ENCODE results near the gene NACC2. TPM values are rescaled to one million over a fixed set of nuclear protein-coding genes. Genes with fewer than 3 reads are reported as not detected.

NACC2 gene
- total RNA-seq, 1 donor from 2014 or later, result 34.0 TPM

DNA sequence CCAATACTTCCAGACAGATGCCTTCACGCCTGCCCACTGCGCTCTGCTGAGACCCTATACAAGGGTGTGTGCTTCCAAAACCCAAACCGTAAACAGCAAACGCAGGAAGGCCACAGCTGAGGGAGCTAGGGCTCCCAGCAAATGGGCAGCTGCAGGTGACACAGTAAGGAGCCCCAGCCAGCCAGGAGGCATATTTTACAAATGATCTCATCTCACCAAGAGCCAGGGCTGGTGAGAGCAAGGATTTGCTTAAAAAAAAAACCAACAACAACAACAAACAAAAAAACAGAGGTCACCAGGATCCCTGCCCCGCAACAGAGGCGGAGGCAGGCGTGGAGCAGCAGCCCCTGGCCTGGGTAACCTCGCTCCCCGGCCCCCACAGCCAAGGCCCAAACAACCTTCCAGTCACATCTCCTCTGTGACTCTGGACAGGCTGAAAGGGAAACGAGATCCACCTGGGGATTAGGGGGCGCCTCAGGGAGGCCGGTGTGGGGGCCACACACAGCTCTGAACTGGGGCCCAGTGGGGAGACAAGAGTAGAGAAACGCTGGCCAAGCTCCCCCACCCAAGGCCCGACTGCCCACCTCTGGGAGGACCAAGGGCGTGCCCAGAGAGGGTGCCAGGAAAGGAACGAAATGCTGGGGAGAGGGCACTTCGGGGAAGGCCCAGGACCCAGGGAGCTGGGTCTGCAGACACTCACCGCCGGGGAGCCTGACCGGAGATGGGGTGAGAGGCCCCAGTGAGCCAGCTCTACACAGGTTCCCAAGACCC, 3.3 kb downstream of the NACC2 start:
- H3K27ac ChIP-seq (ENCODE audit: low read depth, low read length), result no peak overlapping the region
- H3K4me3 ChIP-seq (ENCODE audit: insufficient read depth, low read depth, low read length), result no peak overlapping the region
- peak overlapping the region; percentile 73 for H3K4me3 Mint-ChIP-seq (ENCODE audit: unreplicated experiment)
- H3K79me2 ChIP-seq (ENCODE audit: insufficient read depth, low read length), result peaks cover 81% of the 10 kb centered on the region
- peak overlapping the region; percentile 77 for H3K27ac Mint-ChIP-seq (ENCODE audit: unreplicated experiment)
- H3K9me3 Mint-ChIP-seq (ENCODE audit: unreplicated experiment), result no peaks in the 10 kb centered on the region
- no peaks in the 10 kb centered on the region for H3K27me3 ChIP-seq (ENCODE audit: insufficient read depth, low read length)
- H4K20me1 ChIP-seq (ENCODE audit: insufficient read depth, low read length), result peaks cover 74% of the 10 kb centered on the region
- peaks cover 30% of the 10 kb centered on the region for H3K4me1 ChIP-seq (ENCODE audit: insufficient read depth, low read length)
- peak overlapping the region; percentile 44 for H3K9ac ChIP-seq (ENCODE audit: low read length)
- DNase-seq (ENCODE audit: low read depth) (no peak), FAIRE-seq (no peak)
- no peaks in the 10 kb centered on the region for H3K27me3 Mint-ChIP-seq (ENCODE audit: low read depth, unreplicated experiment)
- H3K36me3 ChIP-seq (ENCODE audit: insufficient read depth, low read length), result no peaks in the 10 kb centered on the region
- TF ChIP-seq, protein P1, sequence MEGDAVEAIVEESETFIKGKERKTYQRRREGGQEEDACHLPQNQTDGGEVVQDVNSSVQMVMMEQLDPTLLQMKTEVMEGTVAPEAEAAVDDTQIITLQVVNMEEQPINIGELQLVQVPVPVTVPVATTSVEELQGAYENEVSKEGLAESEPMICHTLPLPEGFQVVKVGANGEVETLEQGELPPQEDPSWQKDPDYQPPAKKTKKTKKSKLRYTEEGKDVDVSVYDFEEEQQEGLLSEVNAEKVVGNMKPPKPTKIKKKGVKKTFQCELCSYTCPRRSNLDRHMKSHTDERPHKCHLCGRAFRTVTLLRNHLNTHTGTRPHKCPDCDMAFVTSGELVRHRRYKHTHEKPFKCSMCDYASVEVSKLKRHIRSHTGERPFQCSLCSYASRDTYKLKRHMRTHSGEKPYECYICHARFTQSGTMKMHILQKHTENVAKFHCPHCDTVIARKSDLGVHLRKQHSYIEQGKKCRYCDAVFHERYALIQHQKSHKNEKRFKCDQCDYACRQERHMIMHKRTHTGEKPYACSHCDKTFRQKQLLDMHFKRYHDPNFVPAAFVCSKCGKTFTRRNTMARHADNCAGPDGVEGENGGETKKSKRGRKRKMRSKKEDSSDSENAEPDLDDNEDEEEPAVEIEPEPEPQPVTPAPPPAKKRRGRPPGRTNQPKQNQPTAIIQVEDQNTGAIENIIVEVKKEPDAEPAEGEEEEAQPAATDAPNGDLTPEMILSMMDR (IDR thresholded peaks at IDR 0.05; ENCODE audit: insufficient read depth, low read depth, low read length), result no peak
- TF ChIP-seq EZH2 (IDR thresholded peaks at IDR 0.05; ENCODE audit: insufficient read depth, low read length), result no peak
- peaks cover 3% of the 10 kb centered on the region for H3K36me3 Mint-ChIP-seq (ENCODE audit: low read depth, unreplicated experiment)
- H2AFZ ChIP-seq (ENCODE audit: low read depth, low read length), result no peak overlapping the region
- H3K4me2 ChIP-seq (ENCODE audit: low read length), result peak overlapping the region; percentile 19
- H3K4me1 Mint-ChIP-seq (ENCODE audit: low read depth, unreplicated experiment), result peaks cover 20% of the 10 kb centered on the region
- no peaks in the 10 kb centered on the region for H3K9me3 ChIP-seq (ENCODE audit: insufficient read depth, low read depth, low read length)

DNA sequence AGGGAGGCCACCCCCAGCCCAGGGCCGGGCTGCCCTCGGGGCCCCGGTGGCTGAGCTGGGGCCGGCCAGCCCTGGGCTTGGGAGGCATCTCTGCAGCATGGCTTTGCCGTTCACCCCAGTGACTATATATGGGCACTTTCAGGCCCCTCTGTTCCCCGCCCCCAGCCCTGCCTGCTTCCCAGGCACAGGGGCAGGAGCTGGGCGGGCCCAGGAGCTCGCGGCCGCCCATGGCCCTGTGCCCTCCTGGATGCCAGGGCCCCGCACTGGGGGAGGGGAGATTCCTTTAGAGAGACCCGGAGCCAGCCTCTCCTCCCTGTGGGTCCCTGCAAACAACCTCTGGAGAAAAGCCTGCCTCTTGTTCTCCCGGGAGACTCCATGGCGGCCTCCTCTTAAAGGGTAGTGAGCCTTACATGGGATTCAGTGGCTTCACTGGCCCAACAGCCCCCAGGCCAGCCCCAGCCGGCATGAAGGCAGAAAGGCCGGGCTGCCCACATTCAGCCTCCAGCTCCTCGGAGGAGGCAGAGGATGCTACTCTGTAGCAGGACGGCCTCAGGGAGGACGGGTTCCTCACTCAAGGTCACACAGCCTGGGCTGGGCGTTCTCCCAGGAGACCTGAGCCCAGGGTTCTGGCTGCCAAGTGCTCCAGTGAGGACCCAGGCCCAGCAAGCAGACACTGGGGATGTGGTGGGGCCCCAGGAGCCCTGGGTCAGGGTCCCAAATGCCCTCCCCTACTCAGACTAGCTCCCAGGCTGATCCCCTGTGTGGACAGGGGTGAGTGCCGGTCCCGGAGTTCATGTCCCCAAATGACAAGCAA, 4.1 kb downstream of the NACC2 start:
- H3K9me3 Mint-ChIP-seq (ENCODE audit: unreplicated experiment), result no peaks in the 10 kb centered on the region
- no peaks in the 10 kb centered on the region for H3K36me3 ChIP-seq (ENCODE audit: insufficient read depth, low read length)
- no peak for TF ChIP-seq EZH2 (IDR thresholded peaks at IDR 0.05; ENCODE audit: insufficient read depth, low read length)
- TF ChIP-seq, protein P1 (IDR thresholded peaks at IDR 0.05; ENCODE audit: insufficient read depth, low read depth, low read length), result no peak
- peak overlapping the region; percentile 44 for H3K9ac ChIP-seq (ENCODE audit: low read length)
- peaks cover 3% of the 10 kb centered on the region for H3K36me3 Mint-ChIP-seq (ENCODE audit: low read depth, unreplicated experiment)
- no peak for DNase-seq (ENCODE audit: low read depth)
- H3K27ac Mint-ChIP-seq (ENCODE audit: unreplicated experiment), result peak overlapping the region; percentile 77
- H3K4me3 ChIP-seq (ENCODE audit: insufficient read depth, low read depth, low read length), result no peak overlapping the region
- peaks cover 20% of the 10 kb centered on the region for H3K4me1 Mint-ChIP-seq (ENCODE audit: low read depth, unreplicated experiment)
- peaks cover 30% of the 10 kb centered on the region for H3K4me1 ChIP-seq (ENCODE audit: insufficient read depth, low read length)
- no peak overlapping the region for H2AFZ ChIP-seq (ENCODE audit: low read depth, low read length)
- no peaks in the 10 kb centered on the region for H3K27me3 ChIP-seq (ENCODE audit: insufficient read depth, low read length)
- peak overlapping the region; percentile 35 for H3K4me3 Mint-ChIP-seq (ENCODE audit: unreplicated experiment)
- H4K20me1 ChIP-seq (ENCODE audit: insufficient read depth, low read length), result peaks cover 82% of the 10 kb centered on the region
- no peaks in the 10 kb centered on the region for H3K27me3 Mint-ChIP-seq (ENCODE audit: low read depth, unreplicated experiment)
- FAIRE-seq, result no peak
- H3K4me2 ChIP-seq (ENCODE audit: low read length), result peak overlapping the region; percentile 19
- H3K27ac ChIP-seq (ENCODE audit: low read depth, low read length), result no peak overlapping the region
- no peaks in the 10 kb centered on the region for H3K9me3 ChIP-seq (ENCODE audit: insufficient read depth, low read depth, low read length)
- H3K79me2 ChIP-seq (ENCODE audit: insufficient read depth, low read length), result peaks cover 88% of the 10 kb centered on the region

All from astrocyte (in vitro differentiated cells and primary cell).